Placental epithelial cell (primary cell): ENCODE data around the gene CDC25C. TPM values are rescaled to one million over a fixed set of nuclear protein-coding genes. Genes with fewer than 3 reads are reported as not detected.

Experiments used
- total RNA-seq: library from RNA; depleted of rRNA; stranded (reverse); fragments of >200 nt; gene quantifications from 2 replicates; pipeline ENCODE4 v1.2.3, GENCODE V29; 2012

CDC25C gene
- 2.4 and 4.1 TPM in 2 replicates for total RNA-seq

GRCh38 chr5:138331449-138332368 lies at the start of gene CDC25C:
Gene CDC25C, minus strand, starts transcription at chr5:138331804. Its CDS starts 624 bp downstream, at chr5:138331180.

GRCh38 chr5:138352071-138352721 lies 20.6 kb upstream of the CDC25C start, which contains the start of gene KDM3B:
Gene KDM3B, plus strand, starts transcription at chr5:138352685. Its CDS starts 111 bp downstream, at chr5:138352796.

GRCh38 chr5:138337685-138338410 lies 6.2 kb upstream of the CDC25C start, which contains the start of gene FAM53C:
Gene FAM53C, plus strand, starts transcription at chr5:138338266. Its CDS starts 3,070 bp downstream, at chr5:138341336.

GRCh38 chr5:138274189-138274853 lies 57.3 kb downstream of the CDC25C start, which contains the start of gene GFRA3:
Gene GFRA3, minus strand, starts transcription at chr5:138274621. Its CDS starts 197 bp downstream, at chr5:138274424.

Other genes with a start within 250 kb of the CDC25C start
- gene WNT8A, start 247.8 kb downstream of the CDC25C start, total RNA-seq: not detected in 2 replicates
- gene NME5, start 192.4 kb downstream of the CDC25C start, total RNA-seq: 0.43 and 1.6 TPM in 2 replicates
- gene BRD8, start 153.2 kb downstream of the CDC25C start, total RNA-seq: 26.8 and 36.5 TPM in 2 replicates
- gene KIF20A, start 152.7 kb downstream of the CDC25C start, total RNA-seq: 9.8 and 18.5 TPM in 2 replicates
- 31.8 and 38.6 TPM in 2 replicates for gene CDC23, start 118.5 kb downstream of the CDC25C start, total RNA-seq
- not detected in 2 replicates for gene GFRA3, start 57.2 kb downstream of the CDC25C start, total RNA-seq
- gene FAM53C, start 6.5 kb upstream of the CDC25C start, total RNA-seq: 38.6 and 42.0 TPM in 2 replicates
- gene KDM3B, start 20.9 kb upstream of the CDC25C start, total RNA-seq: 65.1 and 75.0 TPM in 2 replicates
- gene REEP2, start 107.3 kb upstream of the CDC25C start, total RNA-seq: 0.11 and 0.79 TPM in 2 replicates
- gene EGR1, start 133.7 kb upstream of the CDC25C start, total RNA-seq: 11.4 and 17.3 TPM in 2 replicates
- gene ETF1, start 211.4 kb upstream of the CDC25C start, total RNA-seq: 51.4 and 94.9 TPM in 2 replicates
- gene HSPA9, start 243.6 kb upstream of the CDC25C start, total RNA-seq: 143 and 225 TPM in 2 replicates